ENCODE results near the gene ANK2. TPM values are rescaled to one million over a fixed set of nuclear protein-coding genes. Genes with fewer than 3 reads are reported as not detected.

Gene ANK2
- total RNA-seq, 4 donors from 2014 or later = 13.7 to 47.4 (median 30.5) TPM

DNA sequence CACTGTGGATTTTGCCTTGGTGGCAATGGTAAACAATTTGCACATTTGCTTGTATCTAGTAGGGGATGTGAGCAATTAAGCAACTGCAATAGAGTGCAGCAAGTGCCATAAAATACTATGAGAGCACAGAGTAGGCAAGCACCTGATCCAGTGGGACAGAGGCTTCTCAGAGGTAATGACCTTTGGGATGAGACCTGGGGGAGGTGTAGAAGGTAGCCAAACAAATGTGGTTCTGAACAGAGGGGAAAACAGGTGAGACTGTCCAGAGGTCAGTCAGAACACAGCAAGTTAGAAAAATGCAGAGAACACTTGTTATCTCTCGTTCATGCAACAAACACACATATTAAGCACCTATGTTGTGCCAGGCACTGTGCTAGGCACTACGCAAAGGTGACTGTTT lies 21.4 kb upstream of the ANK2 start:
- no peak overlapping the region for H3K27ac ChIP-seq
- H3K9me3 ChIP-seq = no peaks in the 10 kb centered on the region
- in situ Hi-C loops (cut with MboI; ENCODE audit: low pct_ligation_motif_present in 1 of 4, low pct_unique_long_range_greater_than_20kb in 1 of 4, low sequenced_read_pairs in 3 of 4) = no loop called here
- TF ChIP-seq, protein P1, sequence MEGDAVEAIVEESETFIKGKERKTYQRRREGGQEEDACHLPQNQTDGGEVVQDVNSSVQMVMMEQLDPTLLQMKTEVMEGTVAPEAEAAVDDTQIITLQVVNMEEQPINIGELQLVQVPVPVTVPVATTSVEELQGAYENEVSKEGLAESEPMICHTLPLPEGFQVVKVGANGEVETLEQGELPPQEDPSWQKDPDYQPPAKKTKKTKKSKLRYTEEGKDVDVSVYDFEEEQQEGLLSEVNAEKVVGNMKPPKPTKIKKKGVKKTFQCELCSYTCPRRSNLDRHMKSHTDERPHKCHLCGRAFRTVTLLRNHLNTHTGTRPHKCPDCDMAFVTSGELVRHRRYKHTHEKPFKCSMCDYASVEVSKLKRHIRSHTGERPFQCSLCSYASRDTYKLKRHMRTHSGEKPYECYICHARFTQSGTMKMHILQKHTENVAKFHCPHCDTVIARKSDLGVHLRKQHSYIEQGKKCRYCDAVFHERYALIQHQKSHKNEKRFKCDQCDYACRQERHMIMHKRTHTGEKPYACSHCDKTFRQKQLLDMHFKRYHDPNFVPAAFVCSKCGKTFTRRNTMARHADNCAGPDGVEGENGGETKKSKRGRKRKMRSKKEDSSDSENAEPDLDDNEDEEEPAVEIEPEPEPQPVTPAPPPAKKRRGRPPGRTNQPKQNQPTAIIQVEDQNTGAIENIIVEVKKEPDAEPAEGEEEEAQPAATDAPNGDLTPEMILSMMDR (IDR thresholded peaks at IDR 0.05) = no peak
- TF ChIP-seq POLR2A (IDR thresholded peaks at IDR 0.05) (no peak), EP300 (IDR thresholded peaks at IDR 0.05; ENCODE audit: low read depth) (no peak), POLR2AphosphoS5 (IDR thresholded peaks at IDR 0.05) (no peak)
- 84 to 90% methylated on average over 2 of the region's 2 CpGs for WGBS, 2 donors (ENCODE audit: low coverage in 1 of 2)
- DNase-seq = no peak
- H3K4me3 ChIP-seq = no peak overlapping the region
- H3K4me1 ChIP-seq = no peaks in the 10 kb centered on the region
- no peaks in the 10 kb centered on the region for H3K36me3 ChIP-seq
- intact Hi-C loops (cut with DNase I; ENCODE audit: low total_unique reads) = no loop called here
- H3K27me3 ChIP-seq = no peaks in the 10 kb centered on the region

DNA sequence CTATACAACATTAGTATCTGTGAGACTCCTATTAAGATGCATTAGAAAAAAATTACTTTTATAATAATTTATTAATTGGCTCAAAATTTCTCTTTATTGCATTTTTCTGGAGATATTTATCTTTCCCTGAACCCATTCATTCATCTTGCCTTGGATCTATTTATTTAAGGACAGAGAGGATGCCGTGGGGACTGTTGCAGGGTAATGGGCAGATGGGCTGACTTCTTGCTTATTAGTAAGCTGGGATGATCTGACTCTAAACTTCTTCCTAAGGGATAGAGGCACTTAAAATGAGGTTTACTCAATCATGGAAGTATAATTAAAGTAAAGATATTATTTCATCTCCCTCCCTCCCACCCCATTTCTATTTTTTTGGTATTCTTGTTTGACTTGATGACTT lies 18.2 kb upstream of the ANK2 start:
- 29 to 58% methylated on average over 1 of the region's 1 CpG for WGBS, 2 donors (ENCODE audit: low coverage in 1 of 2)
- no peaks in the 10 kb centered on the region for H3K4me1 ChIP-seq

GRCh38 chr4:113040793-113041192 lies 8.7 kb upstream of the ANK2 start:
- Histone ChIP-seq H3K36me3 (no peaks in the 10 kb centered on the region), H3K27me3 (no peaks in the 10 kb centered on the region), H3K4me3 (no peak overlapping the region), H3K4me1 (no peaks in the 10 kb centered on the region), H3K9me3 (no peaks in the 10 kb centered on the region), H3K27ac (no peak overlapping the region)
- in situ Hi-C loops (cut with MboI; ENCODE audit: low pct_ligation_motif_present in 1 of 4, low pct_unique_long_range_greater_than_20kb in 1 of 4, low sequenced_read_pairs in 3 of 4) (no loop called here), intact Hi-C loops (cut with DNase I; ENCODE audit: low total_unique reads) (no loop called here)
- TF ChIP-seq POLR2A (IDR thresholded peaks at IDR 0.05) (no peak), POLR2AphosphoS5 (IDR thresholded peaks at IDR 0.05) (no peak), EP300 (IDR thresholded peaks at IDR 0.05; ENCODE audit: low read depth) (no peak)
- TF ChIP-seq, protein P1 (IDR thresholded peaks at IDR 0.05) = no peak
- no peak for DNase-seq
- 67 to 80% methylated on average over 1 of the region's 1 CpG for WGBS, 2 donors (ENCODE audit: low coverage in 1 of 2)

More for the DNA sequence above, 18.2 kb upstream of the ANK2 start:
- in situ Hi-C loops (cut with MboI; ENCODE audit: low pct_ligation_motif_present in 1 of 4, low pct_unique_long_range_greater_than_20kb in 1 of 4, low sequenced_read_pairs in 3 of 4) = no loop called here
- no peaks in the 10 kb centered on the region for H3K27me3 ChIP-seq
- no peak overlapping the region for H3K4me3 ChIP-seq
- TF ChIP-seq, protein P1 (IDR thresholded peaks at IDR 0.05) = no peak
- no peak for TF ChIP-seq POLR2A (IDR thresholded peaks at IDR 0.05)
- no peak for TF ChIP-seq POLR2AphosphoS5 (IDR thresholded peaks at IDR 0.05)
- intact Hi-C loops (cut with DNase I; ENCODE audit: low total_unique reads) = no loop called here
- no peak for DNase-seq
- H3K27ac ChIP-seq = no peak overlapping the region
- no peaks in the 10 kb centered on the region for H3K9me3 ChIP-seq
- H3K36me3 ChIP-seq = no peaks in the 10 kb centered on the region

GRCh38 chr4:113042502-113042901 lies 7.0 kb upstream of the ANK2 start:
- Histone ChIP-seq H3K36me3 (no peaks in the 10 kb centered on the region), H3K4me3 (no peak overlapping the region), H3K4me1 (no peaks in the 10 kb centered on the region), H3K27me3 (no peaks in the 10 kb centered on the region), H3K9me3 (no peaks in the 10 kb centered on the region), H3K27ac (no peak overlapping the region)
- TF ChIP-seq, protein P1 (IDR thresholded peaks at IDR 0.05) = no peak
- TF ChIP-seq POLR2AphosphoS5 (IDR thresholded peaks at IDR 0.05) (no peak), EP300 (IDR thresholded peaks at IDR 0.05; ENCODE audit: low read depth) (no peak), POLR2A (IDR thresholded peaks at IDR 0.05) (no peak)
- DNase-seq = no peak
- in situ Hi-C loops (cut with MboI; ENCODE audit: low pct_ligation_motif_present in 1 of 4, low pct_unique_long_range_greater_than_20kb in 1 of 4, low sequenced_read_pairs in 3 of 4) = no loop called here
- WGBS, 2 donors (ENCODE audit: low coverage in 1 of 2) = 35 to 41% methylated on average over 2 of the region's 2 CpGs
- intact Hi-C loops (cut with DNase I; ENCODE audit: low total_unique reads) = no loop called here
